AG08395 (cell line): ENCODE results near the gene CNNM4.

Source experiments
- DNase-seq: peaks from one replicate; pipeline ENCODE4 v3.0.0; 2012; ENCODE audit warnings: mixed read lengths, low spot score

The CNNM4 gene

DNA sequence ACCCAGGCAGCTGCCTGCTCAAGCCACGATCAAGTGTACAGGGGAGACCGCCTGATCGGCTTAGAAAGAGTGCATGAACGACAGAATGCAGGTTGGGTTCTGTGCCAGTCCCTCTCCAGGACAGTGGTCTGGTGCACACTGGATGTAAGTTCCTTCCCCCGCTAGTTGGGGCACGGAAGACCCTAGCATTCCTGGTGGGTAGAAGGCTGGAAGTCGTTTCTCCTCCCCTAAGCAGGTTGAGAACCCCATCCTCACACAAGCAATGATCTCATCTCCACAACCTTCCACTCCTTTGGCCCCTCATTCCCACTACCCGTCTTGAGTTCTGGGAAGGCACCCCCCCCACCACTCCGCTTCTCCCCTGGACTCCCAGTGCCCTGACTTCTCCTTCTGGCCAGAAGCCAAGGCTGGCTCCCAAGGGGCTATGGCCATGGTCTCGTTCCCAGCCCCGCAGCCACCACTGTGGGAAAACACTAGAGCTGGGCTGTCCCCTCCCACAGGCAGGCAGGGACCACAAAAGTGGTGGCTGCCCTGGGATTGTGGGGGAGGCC lies 98.5 kb downstream of the CNNM4 start:
- DNase-seq, result no peak

DNA sequence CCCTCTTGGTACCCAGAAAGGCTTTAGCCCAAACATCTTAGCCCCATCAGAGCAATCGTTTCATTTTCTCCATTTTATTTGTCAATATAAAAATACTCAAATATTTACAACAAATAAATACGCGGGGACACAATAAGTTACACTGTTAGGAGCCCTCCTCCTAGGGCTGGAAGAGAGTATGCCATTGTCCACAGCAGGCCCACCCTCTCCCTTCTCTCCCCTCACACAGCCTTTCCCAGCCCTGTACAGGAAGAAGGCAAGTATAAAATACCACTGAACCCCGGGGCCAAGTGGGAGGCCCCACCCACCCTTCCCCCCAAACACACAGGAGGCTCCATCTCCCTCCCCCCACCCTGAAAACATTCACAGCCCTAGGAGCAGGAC lies 99.0 kb downstream of the CNNM4 start:
- DNase-seq, result no peak

GRCh38 chr2:96860065-96861029 lies 99.6 kb downstream of the CNNM4 start:
- DNase-seq, result no peak

GRCh38 chr2:96861074-96861473 lies 100.4 kb downstream of the CNNM4 start:
- no peak for DNase-seq
